ENCODE results near the gene MYLIP. TPM values are rescaled to one million over a fixed set of nuclear protein-coding genes. Genes with fewer than 3 reads are reported as not detected.
A peak's percentile ranks its signal among the peaks of the same experiment; 100 is the strongest.

Gene MYLIP
- total and polyA plus RNA-seq, 2 donors (not counting 1 experiment from before 2014, with no cell fraction given) = 40.6 to 104 TPM

- Mint-ChIP-seq H3K27ac (peak overlapping the region; percentile 80), H3K4me1 (peaks cover 38% of the 10 kb centered on the region), H3K4me3 (peak overlapping the region; percentile 77), H3K9me3 (ENCODE audit: insufficient read depth) (no peaks in the 10 kb centered on the region), H3K27me3 (peaks cover 9% of the 10 kb centered on the region)
- no peaks in the 10 kb centered on the region for H3K9me3 ChIP-seq (ENCODE audit: control extremely low read depth in 1 of 3, control insufficient read depth in 2 of 3, insufficient read depth in 1 of 3, low read length in 2 of 3)
- H3K27ac ChIP-seq (ENCODE audit: low read length in 2 of 2) = no peak overlapping the region
- H2AFZ ChIP-seq (ENCODE audit: insufficient read depth, low read depth, low read length, poor library complexity, severe bottlenecking) = no peak overlapping the region
- TF ChIP-seq CTCF (IDR thresholded peaks at IDR 0.05) = no peak
- no peak for TF ChIP-seq EZH2 (IDR thresholded peaks at IDR 0.05; ENCODE audit: borderline replicate concordance, insufficient read depth, low read depth, low read length, poor library complexity, severe bottlenecking)
- ATAC-seq (ENCODE audit: low read depth) = no peak
- no peaks in the 10 kb centered on the region for H3K27me3 ChIP-seq (replicated peaks in 1 of 4; ENCODE audit: control extremely low read depth in 1 of 4, control insufficient read depth in 3 of 4, insufficient read depth in 4 of 4, low read length in 3 of 4)
- peaks cover 41% of the 10 kb centered on the region for H3K79me2 ChIP-seq (ENCODE audit: control insufficient read depth, insufficient read depth, low read length)
- H3K4me3 ChIP-seq (ENCODE audit: control extremely low read depth in 1 of 5, extremely low read depth in 1 of 5, insufficient read depth in 1 of 5, low read depth in 2 of 5, low read length in 4 of 5) = no peak overlapping the region
- no peak overlapping the region for H3K4me2 ChIP-seq (replicated peaks; ENCODE audit: low read depth, low read length, poor library complexity, severe bottlenecking)
- CTCF ChIA-PET = interaction anchor here (1.7 to 12.2 kb wide), 7 partner anchors 9 to 435 kb away, joined by 3 to 123 read pairs (median 10); no protein-coding TSS in a partner anchor
- no peak for DNase-seq
- no peak overlapping the region for H3K9ac ChIP-seq (ENCODE audit: low read length)
- H3K36me3 ChIP-seq (replicated peaks in 1 of 2; ENCODE audit: control extremely low read depth in 1 of 2, control insufficient read depth in 1 of 2, extremely low read depth in 1 of 2, insufficient read depth in 2 of 2, low read length in 1 of 2) = peaks cover 0 to 11% of the 10 kb centered on the region in 2 experiments
- WGBS (ENCODE audit: insufficient coverage) = 97% methylated on average over 5 of the region's 12 CpGs
- peaks cover 22 to 32% of the 10 kb centered on the region in 2 donors for H3K4me1 ChIP-seq (ENCODE audit: control insufficient read depth in 2 of 2, insufficient read depth in 2 of 2, low read length in 2 of 2)
- peaks cover 35% of the 10 kb centered on the region for H4K20me1 ChIP-seq (ENCODE audit: control insufficient read depth, insufficient read depth, low read length, poor library complexity, severe bottlenecking)
- POLR2A ChIA-PET = no interaction called here
- intact Hi-C loops (cut with micrococcal nuclease) = loop anchor here (5.0 kb wide), 1 partner anchor 245 kb away; no protein-coding TSS in a partner anchor
Observed at GRCh38 chr6:16127471-16127870, 1.4 kb upstream of the MYLIP start.

- intact Hi-C loops (cut with micrococcal nuclease) = loop anchor here (1.0 to 10.0 kb wide), 8 partner anchors 37 to 635 kb away; partner anchors contain the start of gene ATXN1
- Histone ChIP-seq H2AFZ (ENCODE audit: insufficient read depth, low read depth, low read length, poor library complexity, severe bottlenecking) (no peak overlapping the region), H3K27ac (ENCODE audit: low read length in 2 of 2) (peak overlapping the region; percentile 92), H3K36me3 (replicated peaks in 1 of 2; ENCODE audit: control extremely low read depth in 1 of 2, control insufficient read depth in 1 of 2, extremely low read depth in 1 of 2, insufficient read depth in 2 of 2, low read length in 1 of 2) (peaks cover 0 to 14% of the 10 kb centered on the region in 2 experiments), H3K4me3 (ENCODE audit: control extremely low read depth in 1 of 5, extremely low read depth in 1 of 5, insufficient read depth in 1 of 5, low read depth in 2 of 5, low read length in 4 of 5) (peak overlapping the region; percentile 82 to 99 (median 94)), H3K79me2 (ENCODE audit: control insufficient read depth, insufficient read depth, low read length) (peaks cover 65% of the 10 kb centered on the region), H3K4me1 (ENCODE audit: control insufficient read depth in 2 of 2, insufficient read depth in 2 of 2, low read length in 2 of 2) (peaks cover 32 to 39% of the 10 kb centered on the region in 2 donors), H3K9me3 (ENCODE audit: control extremely low read depth in 1 of 3, control insufficient read depth in 2 of 3, insufficient read depth in 1 of 3, low read length in 2 of 3) (no peaks in the 10 kb centered on the region), H3K4me2 (replicated peaks; ENCODE audit: low read depth, low read length, poor library complexity, severe bottlenecking) (peak overlapping the region; percentile 87), H3K27me3 (replicated peaks in 1 of 4; ENCODE audit: control extremely low read depth in 1 of 4, control insufficient read depth in 3 of 4, insufficient read depth in 4 of 4, low read length in 3 of 4) (no peaks in the 10 kb centered on the region), H4K20me1 (ENCODE audit: control insufficient read depth, insufficient read depth, low read length, poor library complexity, severe bottlenecking) (peaks cover 59% of the 10 kb centered on the region), H3K9ac (ENCODE audit: low read length) (peak overlapping the region; percentile 99)
- ChIA-PET CTCF (interaction anchor here (1.1 to 12.2 kb wide), 12 partner anchors 7 to 471 kb away, joined by 3 to 123 read pairs (median 6); no protein-coding TSS in a partner anchor), POLR2A (interaction anchor here (1.0 to 1.2 kb wide), 3 partner anchors 228 to 250 kb away, joined by 4 to 9 read pairs (median 8); no protein-coding TSS in a partner anchor)
- no peak for ATAC-seq (ENCODE audit: low read depth)
- Mint-ChIP-seq H3K4me1 (peaks cover 49% of the 10 kb centered on the region), H3K9me3 (ENCODE audit: insufficient read depth) (no peaks in the 10 kb centered on the region), H3K4me3 (peak overlapping the region; percentile 96), H3K27me3 (peaks cover 5% of the 10 kb centered on the region), H3K27ac (peak overlapping the region; percentile 82)
- TF ChIP-seq EZH2 (IDR thresholded peaks at IDR 0.05; ENCODE audit: borderline replicate concordance, insufficient read depth, low read depth, low read length, poor library complexity, severe bottlenecking) (no peak), CTCF (IDR thresholded peaks at IDR 0.05) (no peak)
- WGBS (ENCODE audit: insufficient coverage) = under 1% methylated on average over 33 of the region's 36 CpGs
- no peak for DNase-seq
Observed at GRCh38 chr6:16129623-16130401, 926 bp downstream of the MYLIP start.

Data from B cell (primary cell).